Kidney tubule cell (primary cell): Measurements from ENCODE around the gene FUT3.
"Not testable (repeated sequence)": the region's sequence is repeated elsewhere in the genome, so short reads cannot be mapped to it uniquely, and the experiment has no call there.

ENCODE experiments used
- DNase-seq: peaks from one replicate; pipeline ENCODE4 v3.0.0-alpha.2; 2018; ENCODE audit warnings: low spot score

FUT3 gene

DNA sequence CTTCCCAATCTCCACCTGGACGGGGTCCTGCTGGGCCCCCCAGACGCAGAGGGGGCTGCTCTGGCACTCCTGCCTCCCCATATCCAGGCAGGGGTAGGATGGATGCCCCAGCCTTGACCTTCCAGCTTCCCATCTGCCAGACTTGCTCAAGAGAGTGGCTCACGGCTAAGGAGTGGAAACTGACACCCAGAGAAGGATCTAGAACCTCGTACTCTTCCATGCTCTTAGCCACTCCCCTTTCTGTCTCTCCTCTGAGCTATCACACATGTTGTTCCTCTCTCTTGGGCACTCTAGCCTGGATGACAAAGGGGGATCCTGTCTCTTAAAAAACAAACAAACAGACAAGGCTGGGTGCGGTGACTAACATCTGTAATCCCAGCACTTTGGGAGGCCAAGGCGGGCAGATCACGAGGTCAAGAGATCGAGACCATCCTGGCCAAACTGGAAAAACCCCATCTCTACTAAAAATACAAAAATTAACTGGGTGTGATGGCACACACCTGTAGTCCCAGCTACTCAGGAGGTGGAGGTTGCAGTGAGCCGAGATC, 31.2 kb upstream of the FUT3 start:
- no peak for DNase-seq

DNA sequence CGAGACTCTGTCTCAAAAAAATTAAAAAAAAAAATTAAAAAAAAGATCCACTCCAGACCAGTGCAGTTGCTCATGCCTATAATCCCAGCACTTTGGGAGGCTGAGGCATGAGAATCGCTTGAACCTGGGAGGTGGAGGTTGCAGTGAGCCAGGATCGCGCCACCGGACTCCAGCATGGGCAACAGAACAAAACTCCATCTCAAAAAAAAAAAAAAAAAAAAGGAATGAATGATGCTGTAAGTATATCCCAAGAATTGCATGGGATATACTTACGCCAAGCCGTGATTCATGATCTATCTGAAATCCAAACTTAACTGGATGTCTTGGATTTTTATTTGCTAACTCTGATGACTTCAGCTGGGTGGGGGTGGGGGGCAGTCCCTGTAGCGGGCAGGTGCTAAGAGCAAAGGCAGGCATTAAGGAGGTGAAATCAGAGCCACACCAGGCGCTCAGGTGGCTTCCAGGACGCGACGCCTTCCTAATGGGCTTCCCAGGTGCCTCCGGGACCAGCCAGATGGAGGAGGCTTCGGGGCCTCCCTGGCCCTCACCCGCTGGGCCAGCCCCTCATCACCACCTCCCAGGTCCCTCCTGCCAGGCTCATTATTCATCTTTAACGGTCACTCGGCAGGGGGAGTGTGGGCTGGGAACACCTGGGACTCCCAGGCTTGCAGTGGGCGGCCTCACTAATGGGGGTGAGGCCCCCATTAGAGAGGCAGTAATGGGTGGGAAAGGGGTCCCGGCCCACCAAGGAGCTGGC, 30.5 kb upstream of the FUT3 start:
- DNase-seq: no peak

DNA sequence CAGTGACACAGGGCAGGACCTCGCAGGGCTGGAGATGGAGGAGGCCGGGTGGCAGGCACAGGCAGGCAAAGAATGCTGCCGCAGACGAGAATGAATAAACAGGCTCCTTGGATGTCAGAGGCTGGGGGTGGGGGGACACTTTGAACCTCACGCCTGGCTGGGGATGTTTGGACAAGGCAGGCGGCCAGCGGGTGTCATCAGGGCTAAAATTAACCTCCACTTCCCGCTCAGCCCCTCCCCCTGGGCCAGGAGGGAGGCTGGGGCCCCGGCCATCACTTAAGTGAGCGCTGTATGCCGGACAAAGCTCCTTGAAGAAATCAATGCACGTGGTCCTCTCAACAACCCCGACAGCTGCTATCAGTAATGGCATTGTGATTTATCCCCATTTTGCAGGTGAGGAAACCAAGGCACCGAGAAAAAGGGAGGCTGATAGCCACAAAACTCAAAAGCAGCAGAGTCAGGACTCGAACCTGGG, 29.4 kb upstream of the FUT3 start:
- DNase-seq: peak; percentile 73

DNA sequence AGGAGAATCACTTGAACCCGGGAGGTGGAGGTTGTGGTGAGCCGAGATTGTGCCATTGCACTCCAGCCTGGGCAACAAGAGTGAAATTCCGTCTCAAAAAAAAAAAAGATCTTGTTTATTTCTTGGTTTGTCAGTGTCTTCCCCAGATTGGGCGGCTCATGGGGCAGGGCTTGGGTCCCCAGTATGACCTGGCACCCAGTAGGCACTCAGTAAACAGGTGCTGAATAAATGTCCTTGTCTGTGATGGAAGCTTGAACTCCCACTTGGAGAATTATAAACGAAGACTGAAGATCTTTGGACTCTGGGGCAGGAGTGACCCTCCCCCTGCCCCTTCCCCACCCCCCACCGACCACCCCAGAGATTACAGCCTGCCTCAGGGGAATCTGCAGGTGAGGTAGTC, 28.9 kb upstream of the FUT3 start:
- no peak for DNase-seq

DNA sequence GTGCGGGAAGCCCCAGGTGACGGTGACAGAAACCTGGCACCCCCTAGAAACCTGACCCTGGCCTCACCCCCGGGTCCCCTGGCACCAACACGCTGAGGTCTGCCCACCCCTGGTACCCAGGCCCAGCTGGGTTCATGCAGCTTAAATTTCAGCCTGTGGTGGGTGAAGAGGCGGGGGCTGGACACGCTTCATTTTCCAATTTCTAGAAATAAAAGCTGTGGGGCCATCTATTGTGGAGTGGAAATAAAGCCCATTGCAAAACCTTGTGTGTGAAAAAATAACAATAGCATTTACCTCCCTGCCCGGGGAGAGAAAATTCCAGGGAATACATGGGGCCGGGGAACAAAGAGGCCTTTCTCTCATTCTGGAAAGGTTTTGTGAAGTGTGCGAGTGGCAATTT, 26.6 kb upstream of the FUT3 start:
- no peak for DNase-seq

DNA sequence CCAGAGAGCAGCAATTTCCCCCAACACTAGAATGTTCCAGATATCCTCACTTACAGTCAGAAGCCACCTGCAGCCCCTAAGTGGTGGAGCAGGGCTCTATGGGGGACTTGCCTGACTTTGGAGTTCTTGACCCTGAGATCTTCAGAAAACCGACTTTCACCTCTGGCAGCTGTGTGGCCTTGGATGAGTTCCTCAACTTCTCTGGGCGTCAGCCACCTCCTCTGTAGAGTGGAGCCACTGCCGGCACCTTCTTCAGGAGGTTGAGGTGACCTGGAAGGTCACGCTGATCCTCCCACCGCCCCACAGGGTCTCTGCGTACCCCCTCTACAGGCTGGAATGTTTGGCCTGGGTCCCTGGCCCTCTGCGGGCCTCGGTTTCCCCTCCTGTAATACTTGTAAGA, 26.2 kb upstream of the FUT3 start:
- no peak for DNase-seq

DNA sequence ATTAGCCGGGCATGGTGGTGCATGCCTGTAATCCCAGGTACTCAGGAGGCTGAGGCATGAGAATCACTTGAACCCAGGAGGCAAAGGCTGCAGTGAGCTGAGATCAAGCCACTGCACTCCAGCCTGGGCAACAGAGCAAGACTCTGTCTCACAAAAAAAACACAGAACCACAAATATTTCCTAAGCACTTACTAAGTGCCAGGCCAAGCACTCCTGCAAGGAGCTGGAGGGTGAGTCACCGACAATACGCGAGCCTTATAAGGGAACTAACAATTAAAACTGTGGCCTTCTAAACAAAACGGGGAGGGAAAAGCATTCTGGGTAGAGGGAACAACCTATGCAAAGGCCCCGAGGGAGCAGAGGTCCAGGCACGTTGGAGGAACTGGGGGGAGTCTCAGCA, 23.2 kb upstream of the FUT3 start:
- peak; percentile 57 for DNase-seq

DNA sequence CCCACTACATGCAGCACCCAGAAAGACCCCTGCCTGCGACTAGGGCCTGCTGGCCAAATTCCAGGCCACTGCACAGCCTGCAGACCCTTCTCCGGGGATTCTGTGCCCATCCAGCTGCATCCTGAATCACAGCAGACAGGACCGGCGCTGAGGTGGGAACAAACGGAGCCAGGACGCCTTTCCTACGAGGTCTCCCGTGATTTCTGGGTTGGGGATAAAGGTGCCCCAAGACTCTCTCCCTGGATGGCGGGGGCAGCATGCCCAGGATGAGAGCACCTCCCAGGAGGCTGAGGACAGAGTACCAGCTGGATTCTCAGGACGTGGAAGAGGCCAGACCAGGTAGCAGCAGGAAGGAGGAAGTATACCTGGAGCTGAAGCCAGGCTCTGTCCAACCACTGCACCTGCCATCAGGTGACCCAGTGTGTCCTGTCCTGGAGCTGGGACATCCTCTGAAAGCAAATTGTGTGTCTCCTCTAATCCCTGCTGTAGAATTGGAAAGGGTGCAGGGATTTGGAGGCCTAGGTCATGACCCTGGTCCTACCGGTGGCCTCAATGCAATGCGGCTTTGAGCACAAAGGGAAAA, 22.5 kb upstream of the FUT3 start:
- DNase-seq: no peak

DNA sequence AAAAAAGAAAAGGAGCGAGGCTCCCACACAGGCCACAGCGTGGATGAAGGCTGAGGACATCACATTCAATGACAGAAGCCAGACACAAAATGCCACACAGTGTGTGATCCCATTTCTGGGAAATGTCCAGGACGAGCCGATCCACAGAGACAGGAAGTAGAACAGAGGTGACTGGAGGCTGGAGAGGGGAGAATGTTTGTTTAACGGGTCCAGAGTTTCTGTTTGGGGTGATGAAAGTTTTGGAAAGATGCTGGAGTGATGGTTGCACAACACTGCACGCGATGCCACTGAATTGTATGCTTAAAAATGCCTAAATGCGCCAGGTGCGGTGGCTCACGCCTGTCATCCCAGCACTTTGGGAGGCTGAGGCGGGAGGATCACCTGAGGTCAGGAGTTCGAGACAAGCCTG, 19.7 kb upstream of the FUT3 start:
- DNase-seq: no peak

DNA sequence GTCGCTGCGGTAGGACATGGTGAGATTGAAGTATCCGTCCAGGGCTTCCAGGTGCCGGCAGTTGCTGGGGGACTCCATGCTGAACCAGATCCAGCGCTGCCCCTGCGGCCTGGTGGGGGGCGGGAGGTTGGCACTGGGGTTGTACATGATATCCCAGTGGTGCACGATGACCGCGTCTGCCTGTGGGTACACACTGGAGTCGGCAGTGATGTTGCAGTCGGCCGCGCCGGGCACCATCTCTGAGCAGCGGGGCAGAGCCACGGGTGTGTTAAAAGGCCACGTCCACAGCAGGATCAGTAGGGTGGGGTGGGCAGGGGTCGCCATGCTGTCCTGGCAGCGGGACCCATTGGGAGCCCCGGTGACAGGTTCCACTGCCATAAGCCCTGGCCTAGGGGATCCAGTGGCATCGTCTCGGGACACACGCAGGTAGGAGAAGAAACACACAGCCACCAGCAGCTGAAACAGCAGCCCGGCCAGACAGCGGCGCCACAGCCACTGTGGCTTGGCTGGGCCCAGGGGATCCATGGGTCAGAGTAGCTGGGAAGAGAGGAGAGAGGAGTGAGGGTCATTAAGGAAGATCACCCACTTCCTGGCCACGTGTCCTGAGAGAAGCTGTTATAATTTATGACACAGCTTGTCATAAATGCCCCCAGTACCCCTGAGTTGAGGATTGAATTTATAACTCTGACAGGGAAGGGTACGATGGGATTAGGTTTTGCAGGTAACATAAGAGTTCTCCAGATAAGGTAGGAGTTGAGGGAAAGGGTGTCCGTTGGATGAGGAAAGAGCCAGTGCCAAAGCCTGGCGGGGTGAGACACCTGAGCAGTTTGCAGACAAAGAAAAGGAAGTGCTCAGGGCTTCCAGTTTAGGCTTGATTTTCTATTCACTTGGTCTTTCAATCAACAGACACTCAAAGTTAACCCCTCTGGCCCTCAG, 16.2 kb upstream of the FUT3 start:
- no peak for DNase-seq

DNA sequence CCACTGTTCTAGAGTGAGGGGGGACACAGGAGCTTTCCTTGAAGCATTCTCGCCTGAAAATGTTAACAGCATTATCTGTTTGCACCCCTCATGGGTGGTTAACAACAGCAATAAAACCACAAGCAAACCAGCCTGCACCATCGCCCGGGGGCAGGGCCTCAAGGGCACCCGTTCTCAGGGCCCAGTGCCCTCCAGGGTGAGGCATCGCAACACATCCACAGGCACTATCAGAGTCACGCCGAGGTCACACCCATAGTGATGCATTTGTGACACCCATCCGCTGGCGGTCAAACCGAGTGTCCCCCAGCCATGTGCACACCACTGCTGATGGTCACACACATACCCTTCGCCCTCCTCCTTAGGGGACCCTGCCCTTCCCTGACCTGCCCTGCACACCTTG, 14.5 kb upstream of the FUT3 start:
- DNase-seq: no peak

DNA sequence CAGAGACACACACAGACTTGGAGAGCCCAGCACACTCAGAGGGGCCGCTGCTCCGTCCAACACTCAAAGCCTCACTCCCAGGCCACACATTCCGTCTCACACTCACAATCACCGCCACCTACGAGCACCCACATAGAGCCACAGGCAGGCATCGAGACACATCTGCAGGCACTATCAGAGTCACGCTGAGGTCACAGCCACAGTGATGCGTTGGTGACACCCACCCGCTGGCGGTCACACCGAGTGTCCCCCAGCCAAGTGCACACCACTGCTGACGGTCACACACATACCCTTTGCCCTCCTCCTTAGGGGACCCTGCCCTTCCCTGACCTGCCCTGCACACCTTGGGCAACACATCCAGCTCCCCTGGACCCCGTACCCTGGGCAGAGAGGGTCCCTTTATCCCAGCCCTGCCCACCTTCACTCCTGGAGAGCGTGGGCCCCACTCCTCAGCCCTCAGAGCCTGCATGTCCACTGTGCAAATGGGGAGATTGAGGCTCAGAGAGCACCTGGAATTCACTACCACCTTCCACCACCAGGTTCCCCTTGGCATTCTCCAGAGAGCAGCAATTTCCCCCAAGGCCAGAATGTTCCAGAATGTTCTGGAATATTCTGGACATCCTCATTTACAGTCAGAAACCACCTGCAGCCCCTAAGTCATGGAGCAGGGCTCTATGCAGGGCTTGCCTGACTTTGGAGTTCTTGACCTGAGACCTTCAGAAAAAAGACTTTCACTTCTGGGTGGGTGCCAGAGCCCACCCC, 13.7 kb upstream of the FUT3 start:
- no peak for DNase-seq

DNA sequence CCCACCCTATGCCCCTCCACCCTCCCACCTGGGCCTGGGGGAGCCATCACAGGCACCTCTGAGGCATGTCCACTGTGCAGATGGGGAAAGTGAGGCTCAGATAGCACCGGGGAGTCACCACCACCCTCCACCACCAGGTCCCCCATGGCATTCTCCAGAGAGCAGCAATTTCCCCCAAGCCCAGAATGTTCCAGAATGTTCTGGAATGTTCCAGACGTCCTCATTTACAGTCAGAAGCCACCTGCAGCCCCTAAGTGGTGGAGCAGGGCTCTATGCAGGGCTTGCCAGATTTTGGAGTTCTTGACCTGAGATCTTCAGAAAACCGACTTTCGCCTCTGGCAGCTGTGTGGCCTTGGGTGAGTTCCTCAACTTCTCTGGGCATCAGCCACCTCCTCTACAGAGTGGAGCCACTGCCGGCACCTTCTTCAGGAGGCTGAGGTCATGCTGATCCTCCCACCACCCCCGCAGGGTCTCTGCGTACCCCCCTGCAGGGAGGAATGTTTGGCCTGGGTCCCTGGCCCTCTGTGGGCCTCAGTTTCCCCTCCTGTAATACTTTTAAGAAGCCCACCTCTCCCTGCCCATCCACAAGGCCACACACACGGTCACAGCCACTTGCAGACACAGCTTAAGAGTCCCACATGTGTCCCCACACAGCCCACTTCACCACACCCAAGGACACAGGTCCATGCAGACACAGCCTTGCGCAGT, 12.9 kb upstream of the FUT3 start:
- no peak for DNase-seq

DNA sequence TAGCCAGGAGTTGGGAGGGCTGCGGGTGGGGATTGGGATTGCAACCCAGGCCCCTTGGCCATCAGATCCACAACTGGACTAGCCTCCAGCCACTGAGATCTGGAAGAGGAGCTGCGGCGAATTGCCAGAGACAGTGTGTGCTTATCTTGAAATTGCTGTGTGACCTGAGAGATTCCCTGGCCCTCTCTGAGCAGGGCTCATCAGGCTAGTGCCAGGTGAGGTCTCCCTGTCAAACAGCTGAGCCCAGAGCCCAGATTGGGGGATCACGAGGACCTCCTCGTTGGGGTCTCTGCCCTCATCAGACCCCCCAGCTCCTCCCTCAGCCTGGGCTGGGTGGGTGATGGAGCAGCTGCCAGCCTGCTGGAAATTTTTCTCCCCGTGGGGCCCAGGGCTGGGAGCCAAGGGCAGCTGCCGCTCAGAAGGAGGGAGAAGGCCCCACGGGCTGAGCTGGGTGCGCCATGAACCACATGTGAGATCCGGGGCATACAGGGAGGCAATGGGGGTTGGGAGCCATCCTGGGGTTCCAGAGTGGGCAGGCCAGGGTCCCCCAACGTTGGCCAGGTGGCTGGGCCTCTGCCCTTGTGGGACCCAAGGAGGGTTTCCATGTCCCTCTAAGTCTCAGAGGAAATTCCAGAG, 11.9 kb upstream of the FUT3 start:
- no peak for DNase-seq

DNA sequence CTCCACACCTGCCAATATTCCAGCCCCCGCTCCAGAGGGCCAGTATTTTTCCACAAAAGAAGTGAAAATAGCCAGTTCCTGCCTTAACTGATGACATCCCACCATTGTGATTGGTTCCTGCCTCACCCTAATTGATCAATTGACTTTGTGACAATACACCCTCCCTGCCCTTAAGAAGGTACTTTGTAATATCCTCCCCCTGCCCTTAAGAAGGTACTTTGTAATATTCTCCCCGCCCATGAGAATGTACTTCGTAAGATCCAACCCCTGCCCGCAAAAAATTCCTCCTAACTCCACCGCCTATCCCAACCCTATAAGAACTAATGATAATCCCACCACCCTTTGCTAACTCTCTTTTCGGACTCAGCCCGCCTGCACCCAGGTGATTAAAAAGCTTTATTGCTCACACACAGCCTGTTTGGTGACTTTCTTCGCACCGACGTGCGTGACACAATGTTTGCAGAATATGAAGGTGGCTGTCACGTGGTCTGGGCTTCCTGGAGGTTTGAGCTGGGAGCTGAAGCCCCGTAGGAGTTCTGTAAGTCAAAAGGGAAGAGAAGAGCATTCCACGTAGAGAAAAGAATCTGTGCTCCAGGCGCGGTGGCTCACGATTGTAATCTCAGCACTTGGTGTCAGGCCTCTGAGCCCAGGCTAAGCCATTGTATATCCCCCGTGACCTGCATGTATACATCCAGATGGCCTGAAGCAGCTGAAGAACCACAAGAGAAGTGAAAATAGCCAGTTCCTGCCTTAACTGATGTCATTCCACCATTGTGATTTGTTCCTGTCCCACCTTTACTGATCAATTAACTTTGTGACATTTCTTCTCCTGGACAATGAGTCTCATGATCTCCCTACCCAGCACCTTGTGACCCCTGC, 6.2 kb upstream of the FUT3 start:
- DNase-seq: no peak

DNA sequence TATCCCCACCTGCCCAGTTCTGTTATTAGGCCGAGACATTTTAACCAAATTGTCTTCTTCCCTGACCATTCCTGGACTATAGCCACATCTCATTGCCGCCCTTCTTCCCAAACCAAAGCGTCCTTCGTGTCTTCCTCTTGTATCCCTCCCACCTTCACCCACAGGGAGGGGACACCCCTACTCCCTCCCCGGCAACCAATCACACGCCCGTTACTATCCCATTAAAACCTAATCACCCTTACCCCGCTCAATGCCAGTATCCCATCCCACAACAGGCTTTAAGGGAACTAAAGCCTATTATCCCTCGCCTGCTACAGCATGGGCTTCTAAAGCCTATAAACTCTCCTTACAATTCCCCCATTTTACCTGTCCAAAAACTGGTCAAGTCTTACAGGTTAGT, 3.9 kb upstream of the FUT3 start:
- not testable (repeated sequence) for DNase-seq

DNA sequence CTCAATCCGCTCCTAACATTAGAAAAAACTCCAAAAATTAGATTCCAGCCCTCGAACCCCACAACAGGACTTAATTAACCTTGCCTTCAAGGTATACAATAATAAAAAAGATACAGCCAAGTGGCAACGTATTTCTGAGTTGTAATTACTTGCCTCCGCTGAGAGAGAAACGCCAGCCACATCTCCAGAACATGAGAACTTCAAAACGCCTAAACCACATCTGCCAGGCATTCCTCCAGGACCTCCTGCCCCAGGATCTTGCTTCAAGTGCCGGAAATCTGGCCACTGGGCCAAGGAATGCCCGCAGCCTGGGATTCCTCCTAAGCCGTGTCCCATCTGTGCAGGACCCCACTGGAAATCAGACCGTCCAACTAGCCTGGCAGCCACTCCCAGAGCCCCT, 2.9 kb upstream of the FUT3 start:
- not testable (repeated sequence) for DNase-seq

DNA sequence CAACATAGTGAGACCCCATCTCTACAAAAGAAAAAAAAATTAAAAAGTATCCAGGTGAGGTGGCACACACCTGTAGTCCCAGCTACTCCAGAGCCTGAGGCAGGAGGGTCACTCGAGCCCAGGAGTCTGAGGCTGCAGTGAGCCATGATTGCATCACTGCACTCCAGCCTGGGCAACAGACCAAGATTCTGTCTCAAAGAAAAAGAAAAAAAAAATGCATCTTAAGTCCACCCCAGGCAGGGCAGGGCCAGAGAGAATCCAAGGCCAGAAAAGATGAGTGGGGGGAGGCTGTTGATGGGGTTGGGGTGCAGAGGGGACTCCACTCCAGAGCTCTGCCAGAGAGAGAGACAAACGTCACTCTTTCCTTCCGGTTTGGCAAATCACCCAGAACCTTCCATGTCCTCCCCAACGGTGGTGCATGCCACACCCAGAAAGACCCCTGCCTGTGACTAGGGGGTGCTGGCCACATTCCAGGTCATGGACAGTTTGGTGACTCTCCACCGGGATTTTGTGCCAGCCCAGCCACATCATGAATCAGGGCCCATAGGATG, 431 bp downstream of the FUT3 start:
- DNase-seq: peak; percentile 64

DNA sequence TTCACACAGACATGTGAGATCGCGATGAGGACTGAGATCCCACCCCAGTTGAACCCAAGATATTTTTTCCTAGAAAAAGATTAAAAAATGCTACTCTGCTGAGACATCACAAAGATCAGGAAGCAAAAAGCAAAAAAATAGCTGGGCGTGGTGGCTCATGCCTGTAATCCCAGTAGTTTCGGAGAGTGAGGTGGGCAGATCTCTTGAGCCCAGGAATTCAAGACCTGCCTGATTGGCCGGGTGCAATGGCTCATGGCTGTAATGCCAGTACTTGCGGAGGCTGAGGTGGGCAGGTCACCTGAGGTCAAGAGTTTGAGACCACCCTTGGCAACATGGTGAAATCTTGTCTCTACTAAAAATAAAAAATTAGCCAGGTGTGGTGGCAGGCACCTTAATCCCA, 1.1 kb downstream of the FUT3 start:
- peak; percentile 29 for DNase-seq
